ENCODE measurements around the gene HSP90AB1. TPM values are rescaled to one million over a fixed set of nuclear protein-coding genes. Genes with fewer than 3 reads are reported as not detected.

The HSP90AB1 gene
- polyA plus RNA-seq, 3 donors = 119 to 242 (median 145) TPM

DNA sequence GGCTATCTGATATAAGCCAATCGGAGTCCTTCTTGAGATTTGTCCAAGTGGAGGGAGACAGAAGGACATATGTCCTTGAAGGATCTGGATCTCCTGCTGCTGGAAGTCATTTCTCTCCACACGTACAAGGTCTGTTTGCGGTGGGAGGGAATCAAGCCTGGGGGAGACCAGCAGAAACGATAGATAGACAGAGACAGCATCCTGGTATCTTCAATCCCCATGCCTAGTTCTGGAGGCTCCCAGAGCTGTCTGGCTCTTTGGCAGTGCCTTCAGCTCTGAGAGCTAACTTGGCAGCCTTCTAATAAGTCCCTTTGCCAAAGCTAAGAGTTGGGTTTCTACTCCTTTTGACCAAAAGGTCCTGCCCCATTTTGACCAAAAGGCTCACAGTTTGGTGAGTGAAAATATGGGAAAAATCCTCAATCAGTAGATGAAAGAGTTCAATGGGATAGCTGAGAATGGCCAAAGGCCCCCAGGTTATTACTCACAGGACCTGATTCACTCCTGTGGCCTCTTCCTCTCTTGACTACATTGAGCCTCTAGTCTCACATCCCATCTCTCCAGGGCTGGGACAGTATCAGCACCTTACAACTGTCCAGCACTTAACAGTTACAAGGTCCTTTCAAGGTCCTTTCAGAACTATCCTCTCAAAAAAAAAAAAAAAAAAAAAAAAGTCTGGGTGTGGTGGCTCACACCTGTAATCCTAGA lies 45.9 kb downstream of the HSP90AB1 start:
- H3K4me3 Mint-ChIP-seq = peak overlapping the region in 1 of 2 donors; percentile 39
- 86% methylated on average over 1 of the region's 4 CpGs for WGBS (ENCODE audit: insufficient coverage)
- H3K27me3 ChIP-seq (ENCODE audit: control insufficient read depth in 2 of 2, insufficient read depth in 2 of 2, low read length in 2 of 2) = peaks cover 18 to 41% of the 10 kb centered on the region in 2 donors

More for the DNA sequence above, 45.9 kb downstream of the HSP90AB1 start:
- intact Hi-C loops (cut with micrococcal nuclease) = no loop called here
- Histone ChIP-seq H3K36me3 (replicated peaks in 1 of 2; ENCODE audit: control insufficient read depth in 1 of 2, insufficient read depth in 2 of 2, low read length in 2 of 2) (no peaks in the 10 kb centered on the region), H3K4me2 (replicated peaks; ENCODE audit: extremely low read depth, low read length, poor library complexity, severe bottlenecking) (no peak overlapping the region), H4K20me1 (ENCODE audit: insufficient read depth, low read length) (no peaks in the 10 kb centered on the region), H3K4me3 (replicated peaks in 1 of 3; ENCODE audit: low read depth in 2 of 3, low read length in 3 of 3) (no peak overlapping the region), H2AFZ (ENCODE audit: insufficient read depth, low read depth, low read length, poor library complexity, severe bottlenecking) (no peak overlapping the region), H3K4me1 (ENCODE audit: control insufficient read depth in 1 of 2, insufficient read depth in 2 of 2, low read length in 2 of 2) (peaks cover 7 to 11% of the 10 kb centered on the region in 2 donors), H3K9me3 (replicated peaks in 1 of 2; ENCODE audit: control insufficient read depth in 1 of 2, insufficient read depth in 1 of 2, low read length in 2 of 2) (peaks cover 0 to 5% of the 10 kb centered on the region in 2 donors), H3K79me2 (ENCODE audit: insufficient read depth, low read length) (no peaks in the 10 kb centered on the region), H3K9ac (ENCODE audit: insufficient read depth, low read length, poor library complexity, severe bottlenecking) (no peak overlapping the region), H3K27ac (ENCODE audit: low read depth in 1 of 2, low read length in 2 of 2) (no peak overlapping the region)
- TF ChIP-seq, protein P1, sequence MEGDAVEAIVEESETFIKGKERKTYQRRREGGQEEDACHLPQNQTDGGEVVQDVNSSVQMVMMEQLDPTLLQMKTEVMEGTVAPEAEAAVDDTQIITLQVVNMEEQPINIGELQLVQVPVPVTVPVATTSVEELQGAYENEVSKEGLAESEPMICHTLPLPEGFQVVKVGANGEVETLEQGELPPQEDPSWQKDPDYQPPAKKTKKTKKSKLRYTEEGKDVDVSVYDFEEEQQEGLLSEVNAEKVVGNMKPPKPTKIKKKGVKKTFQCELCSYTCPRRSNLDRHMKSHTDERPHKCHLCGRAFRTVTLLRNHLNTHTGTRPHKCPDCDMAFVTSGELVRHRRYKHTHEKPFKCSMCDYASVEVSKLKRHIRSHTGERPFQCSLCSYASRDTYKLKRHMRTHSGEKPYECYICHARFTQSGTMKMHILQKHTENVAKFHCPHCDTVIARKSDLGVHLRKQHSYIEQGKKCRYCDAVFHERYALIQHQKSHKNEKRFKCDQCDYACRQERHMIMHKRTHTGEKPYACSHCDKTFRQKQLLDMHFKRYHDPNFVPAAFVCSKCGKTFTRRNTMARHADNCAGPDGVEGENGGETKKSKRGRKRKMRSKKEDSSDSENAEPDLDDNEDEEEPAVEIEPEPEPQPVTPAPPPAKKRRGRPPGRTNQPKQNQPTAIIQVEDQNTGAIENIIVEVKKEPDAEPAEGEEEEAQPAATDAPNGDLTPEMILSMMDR (IDR thresholded peaks at IDR 0.05) = no peak
- Mint-ChIP-seq H3K27me3 (ENCODE audit: low read depth in 3 of 3) (peaks cover 51 to 76% (median 51%) of the 10 kb centered on the region in 3 donors), H3K9me3 (peaks cover 0 to 6% (median 2%) of the 10 kb centered on the region in 7 donors), H3K4me1 (peaks cover 10% of the 10 kb centered on the region), H3K36me3 (peaks cover 0 to 2% of the 10 kb centered on the region in 2 donors), H3K27ac (no peak overlapping the region)
- no peak for DNase-seq

All from CD14-positive monocyte (primary cell).